Measurements from ENCODE around the gene DDN. TPM values are rescaled to one million over a fixed set of nuclear protein-coding genes. Genes with fewer than 3 reads are reported as not detected.

DDN gene
- total RNA-seq, 1 experiment from 2014 or later, result 0.17 TPM

- no peaks in the 10 kb centered on the region for H3K4me1 ChIP-seq (replicated peaks; ENCODE audit: insufficient read depth)
- no peaks in the 10 kb centered on the region for H3K9me3 ChIP-seq (ENCODE audit: insufficient read depth, low read depth)
- intact Hi-C loops (cut with micrococcal nuclease; ENCODE audit: unreplicated experiment), result no loop called here
- no peaks in the 10 kb centered on the region for H3K79me2 ChIP-seq (ENCODE audit: low read depth)
- H3K9me2 ChIP-seq (ENCODE audit: insufficient read depth), result no peaks in the 10 kb centered on the region
- peaks cover 35% of the 10 kb centered on the region for H3K36me3 ChIP-seq (ENCODE audit: low read depth)
- no peaks in the 10 kb centered on the region for H3F3A ChIP-seq (ENCODE audit: insufficient read depth, low read depth)
- DNase-seq, result no peak
- ChIA-PET CTCF (no interaction called here), POLR2A (ENCODE audit: unreplicated experiment) (no interaction called here)
- H2AFZ ChIP-seq, result no peak overlapping the region
- H4K20me1 ChIP-seq (ENCODE audit: insufficient read depth), result no peaks in the 10 kb centered on the region
- H3K27me3 ChIP-seq (ENCODE audit: insufficient read depth, low read depth), result no peaks in the 10 kb centered on the region
- no peak overlapping the region for H3K4me2 ChIP-seq
- no peak for TF ChIP-seq EZH2 (IDR thresholded peaks at IDR 0.05; ENCODE audit: low read depth)
- no peak for TF ChIP-seq CTCF (conservative IDR thresholded peaks at IDR 0.05)
- H3K27ac ChIP-seq, result no peak overlapping the region
- no peak overlapping the region for H3K4me3 ChIP-seq
- BruUV-seq (replicated peaks), result no TSS peak
Observed at GRCh38 chr12:49044660-49045059, 45.5 kb upstream of the DDN start.

GRCh38 chr12:49043856-49044258 is 44.7 kb upstream of the DDN start:
- Histone ChIP-seq H3K27me3 (ENCODE audit: insufficient read depth, low read depth) (no peaks in the 10 kb centered on the region), H3K36me3 (ENCODE audit: low read depth) (peaks cover 30% of the 10 kb centered on the region), H3K9me3 (ENCODE audit: insufficient read depth, low read depth) (no peaks in the 10 kb centered on the region), H3K4me1 (replicated peaks; ENCODE audit: insufficient read depth) (no peaks in the 10 kb centered on the region), H3K4me2 (no peak overlapping the region), H3K9me2 (ENCODE audit: insufficient read depth) (no peaks in the 10 kb centered on the region), H3F3A (ENCODE audit: insufficient read depth, low read depth) (no peaks in the 10 kb centered on the region), H3K79me2 (ENCODE audit: low read depth) (no peaks in the 10 kb centered on the region), H2AFZ (no peak overlapping the region), H4K20me1 (ENCODE audit: insufficient read depth) (no peaks in the 10 kb centered on the region), H3K4me3 (no peak overlapping the region), H3K27ac (no peak overlapping the region)
- TF ChIP-seq CTCF (conservative IDR thresholded peaks at IDR 0.05), result peak; percentile 69
- TF ChIP-seq EZH2 (IDR thresholded peaks at IDR 0.05; ENCODE audit: low read depth), result no peak
- CTCF ChIA-PET, result interaction anchor here (0.9 to 1.0 kb wide), 3 partner anchors 26 to 47 kb away, joined by 3 to 8 read pairs (median 5); partner anchors contain the start of gene RHEBL1
- peak; percentile 34 to 39 for DNase-seq
- POLR2A ChIA-PET (ENCODE audit: unreplicated experiment), result no interaction called here
- BruUV-seq (replicated peaks), result no TSS peak
- intact Hi-C loops (cut with micrococcal nuclease; ENCODE audit: unreplicated experiment), result no loop called here

- Histone ChIP-seq H3K79me2 (ENCODE audit: low read depth) (no peaks in the 10 kb centered on the region), H3F3A (ENCODE audit: insufficient read depth, low read depth) (no peaks in the 10 kb centered on the region), H3K4me1 (replicated peaks; ENCODE audit: insufficient read depth) (no peaks in the 10 kb centered on the region), H4K20me1 (ENCODE audit: insufficient read depth) (no peaks in the 10 kb centered on the region; the same call in 1 of the 2 replicates), H3K4me2 (no peak overlapping the region), H3K9me2 (ENCODE audit: insufficient read depth) (no peaks in the 10 kb centered on the region), H3K27ac (no peak overlapping the region), H3K4me3 (no peak overlapping the region), H3K27me3 (ENCODE audit: insufficient read depth, low read depth) (no peaks in the 10 kb centered on the region), H3K9me3 (ENCODE audit: insufficient read depth, low read depth) (no peaks in the 10 kb centered on the region), H2AFZ (no peak overlapping the region), H3K36me3 (ENCODE audit: low read depth) (peaks cover 24% of the 10 kb centered on the region)
- ChIA-PET POLR2A (ENCODE audit: unreplicated experiment) (no interaction called here), CTCF (interaction anchor here (0.6 to 1.0 kb wide), 4 partner anchors 25 to 64 kb away, joined by 3 to 8 read pairs (median 4); partner anchors contain the start of gene RHEBL1)
- no TSS peak for BruUV-seq (replicated peaks)
- no peak for DNase-seq
- TF ChIP-seq CTCF (conservative IDR thresholded peaks at IDR 0.05) (no peak), EZH2 (IDR thresholded peaks at IDR 0.05; ENCODE audit: low read depth) (no peak)
- intact Hi-C loops (cut with micrococcal nuclease; ENCODE audit: unreplicated experiment), result no loop called here
Observed at GRCh38 chr12:49043241-49043640, 44.1 kb upstream of the DDN start.

Data from PC-9 (cell line).